PC-3 (cell line): Measurements from ENCODE around the gene HIGD2A.

Experiments
- CTCF ChIP-seq: fragments of 300-600 bp; sonication (generic); conservative IDR thresholded peaks from 2 replicates; pipeline ENCODE4 v1.5.1; 2017; ENCODE audit warnings: antibody characterized with exemption, low read depth, mild to moderate bottlenecking, low read length
- EZH2 ChIP-seq: fragments of 300-600 bp; sonication (generic); IDR thresholded peaks from one replicate; pipeline ENCODE4 v1.6.1; 2017; ENCODE audit warnings: antibody characterized with exemption, mild to moderate bottlenecking, low read length; ENCODE audit not compliant: unreplicated experiment

DNA sequence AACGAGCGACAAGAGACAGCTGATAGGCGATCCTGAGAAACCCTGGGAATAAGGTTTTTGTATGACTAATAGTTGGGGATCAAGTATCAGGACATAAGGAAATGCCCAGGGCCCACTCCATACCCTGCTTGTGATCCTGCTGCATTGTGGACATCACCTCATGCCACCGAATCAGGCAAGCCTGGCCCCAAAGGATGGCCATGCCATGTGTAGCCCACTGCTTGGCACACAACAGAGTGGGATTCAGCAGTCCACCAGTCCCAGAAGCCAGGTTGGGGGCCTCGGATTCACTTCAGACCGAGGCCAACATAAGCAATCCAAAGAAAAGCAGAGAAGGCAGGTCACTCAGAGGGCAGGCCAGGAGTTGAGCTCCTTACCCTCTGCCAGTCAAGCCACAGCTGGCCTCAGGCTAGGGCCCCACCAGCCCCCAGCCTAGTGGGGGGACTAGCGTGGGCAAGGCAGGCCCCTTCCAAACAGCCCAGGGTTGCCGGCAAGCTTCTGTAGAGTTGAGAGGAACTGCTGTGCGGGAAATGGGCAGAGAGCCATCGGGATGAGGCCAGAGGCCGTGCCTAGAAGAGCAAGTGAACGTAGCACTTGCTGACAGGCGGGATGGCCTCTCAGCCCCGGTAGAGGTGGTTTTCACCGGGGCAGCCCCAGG, 5.2 kb upstream of the HIGD2A start:
- TF ChIP-seq CTCF (no peak), EZH2 (no peak)
